H1 (cell line): ENCODE measurements around the gene CALY. TPM values are rescaled to one million over a fixed set of nuclear protein-coding genes. Genes with fewer than 3 reads are reported as not detected.

Experiments used
- CTCF ChIA-PET: fragments of 300-600 bp; sonication (Branson Sonifier 250); formaldehyde crosslinking; loops from one replicate; lab custom pipeline; 2021; ENCODE audit not compliant: partially characterized antibody; lab: Charles Lee
- POLR2A ChIA-PET: fragments of 300-600 bp; sonication (Branson Sonifier 250); formaldehyde crosslinking; loops from one replicate; lab custom pipeline; 2021; ENCODE audit warnings: inconsistent platforms; ENCODE audit not compliant: partially characterized antibody; lab: Charles Lee
- DNase-seq, 2 experiments: peaks; one replicate each; pipeline versions ENCODE4 v3.0.0 to v3.0.0-alpha.2; 2010 to 2022; ENCODE audit warnings: low spot score in 2 of 2, low read depth in 1 of 2, mixed read lengths in 1 of 2
- FAIRE-seq: peaks from 2 replicates; lab custom pipeline; 2011; peaks lifted over from hg19 to GRCh38; lab: Jason Lieb, UNC
- H2AFZ ChIP-seq: 2 replicates; pipeline ENCODE4 v1.8.1; 2012; ENCODE audit warnings: low read length, inconsistent platforms
- H2AK5ac ChIP-seq: 2 replicates; pipeline ENCODE4 v1.6.1; 2013; ENCODE audit warnings: low read depth, low read length
- H2BK120ac ChIP-seq: replicated peaks from 2 replicates; pipeline ENCODE3; 2013; ENCODE audit warnings: low read depth, low read length, inconsistent platforms
- H2BK12ac ChIP-seq: 2 replicates; pipeline ENCODE4 v1.6.1; 2013; ENCODE audit warnings: low read depth, low read length
- H2BK15ac ChIP-seq: 2 replicates; pipeline ENCODE4 v1.6.1; 2013; ENCODE audit warnings: low read length
- H2BK20ac ChIP-seq: 2 replicates; pipeline ENCODE4 v1.6.1; 2013; ENCODE audit warnings: low read length
- H2BK5ac ChIP-seq: 2 replicates; pipeline ENCODE4 v1.6.1; 2013; ENCODE audit warnings: low read depth, low read length
- H3K14ac ChIP-seq: 2 replicates; pipeline ENCODE4 v1.6.1; 2013; ENCODE audit warnings: inconsistent platforms; ENCODE audit not compliant: insufficient read length
- H3K18ac ChIP-seq: 2 replicates; pipeline ENCODE4 v1.6.1; 2013; ENCODE audit warnings: low read length; ENCODE audit errors: extremely low read depth
- H3K23ac ChIP-seq: 2 replicates; pipeline ENCODE4 v1.6.1; 2013; ENCODE audit warnings: inconsistent platforms; ENCODE audit not compliant: insufficient read length
- H3K23me2 ChIP-seq: 2 replicates; pipeline ENCODE4 v1.6.1; 2013; ENCODE audit warnings: low read depth, low read length
- H3K27ac ChIP-seq: 2 replicates; pipeline ENCODE4 v1.6.1; 2011; ENCODE audit warnings: low read depth, low read length, inconsistent platforms
- H3K27me3 ChIP-seq, 4 experiments: replicated peaks in 1 of 4; 1 replicate in 1 of 4; 2 replicates in 3 of 4; pipeline versions ENCODE4 v1.6.1 to v1.8.1; 2011 to 2013; ENCODE audit warnings: low read length in 3 of 4, mild to moderate bottlenecking in 3 of 4, inconsistent platforms in 2 of 4, mixed read lengths in 2 of 4, moderate library complexity in 1 of 4; ENCODE audit not compliant: control insufficient read depth in 3 of 4, insufficient read depth in 3 of 4; ENCODE audit errors: extremely low read depth in 1 of 4
- H3K36me3 ChIP-seq, 4 experiments: 2 replicates each; pipeline versions ENCODE4 v1.6.1 to v1.8.1; 2011 to 2013; ENCODE audit warnings: mild to moderate bottlenecking in 4 of 4, low read length in 3 of 4, moderate library complexity in 2 of 4, control low read depth in 1 of 4, inconsistent platforms in 1 of 4; ENCODE audit not compliant: insufficient read depth in 4 of 4, control insufficient read depth in 2 of 4
- H3K4ac ChIP-seq: replicated peaks from 2 replicates; pipeline ENCODE3; 2013; ENCODE audit warnings: low read length, low read depth, mixed read lengths, inconsistent platforms; ENCODE audit not compliant: insufficient read length
- H3K4me1 ChIP-seq, 4 experiments: replicated peaks in 1 of 4; 1 replicate in 1 of 4; 2 replicates in 3 of 4; pipeline versions ENCODE4 v1.6.1 to v1.8.1; 2011 to 2013; ENCODE audit warnings: low read length in 3 of 4, inconsistent platforms in 2 of 4, mixed read lengths in 1 of 4; ENCODE audit not compliant: insufficient read depth in 4 of 4, control insufficient read depth in 3 of 4
- H3K4me2 ChIP-seq, 2 experiments: 2 replicates each; pipeline versions ENCODE4 v1.6.1 to v1.8.1; 2011 to 2013; ENCODE audit warnings: low read depth in 2 of 2, low read length in 2 of 2, control low read depth in 1 of 2, inconsistent platforms in 1 of 2, mild to moderate bottlenecking in 1 of 2; ENCODE audit not compliant: insufficient read depth in 1 of 2
- H3K4me3 ChIP-seq, 4 experiments: fragments of 200-600, 300-600 bp in 1 of 4; sonication (generic), shearing (Covaris generic), sonication (Bioruptor Twin) in 1 of 4; 2 replicates each; pipeline versions ENCODE4 v1.5.1 to v1.8.1; 2011 to 2016; ENCODE audit warnings: low read length in 4 of 4, low read depth in 3 of 4, control low read depth in 2 of 4, inconsistent platforms in 2 of 4, mild to moderate bottlenecking in 2 of 4, mixed read lengths in 1 of 4, moderate library complexity in 1 of 4; ENCODE audit not compliant: insufficient read depth in 2 of 4; ENCODE audit errors: extremely low read depth in 1 of 4
- H3K56ac ChIP-seq: replicated peaks from 2 replicates; pipeline ENCODE3; 2013; ENCODE audit warnings: low read depth, mild to moderate bottlenecking, mixed read lengths, low read length, inconsistent platforms; ENCODE audit not compliant: insufficient read length
- H3K79me1 ChIP-seq: 2 replicates; pipeline ENCODE4 v1.6.1; 2013; ENCODE audit warnings: low read depth, low read length, control low read depth
- H3K79me2 ChIP-seq, 2 experiments: 2 replicates each; pipeline versions ENCODE4 v1.6.1 to v1.8.1; 2012 to 2013; ENCODE audit warnings: low read length in 2 of 2, mild to moderate bottlenecking in 2 of 2, inconsistent platforms in 1 of 2; ENCODE audit not compliant: insufficient read depth in 2 of 2, control insufficient read depth in 1 of 2
- H3K9ac ChIP-seq, 4 experiments: replicated peaks in 1 of 4; 1 replicate in 1 of 4; 2 replicates in 3 of 4; pipeline versions ENCODE4 v1.6.1 to v1.8.1; 2011 to 2013; ENCODE audit warnings: low read depth in 3 of 4, low read length in 3 of 4, control low read depth in 2 of 4, mild to moderate bottlenecking in 2 of 4, moderate library complexity in 2 of 4, inconsistent platforms in 1 of 4; ENCODE audit errors: extremely low read depth in 1 of 4
- H3K9me3 ChIP-seq, 2 experiments: 2 replicates each; pipeline versions ENCODE4 v1.6.1 to v1.8.1; 2012 to 2013; ENCODE audit warnings: mild to moderate bottlenecking in 2 of 2, moderate library complexity in 2 of 2, control low read depth in 1 of 2, inconsistent platforms in 1 of 2, low read depth in 1 of 2, low read length in 1 of 2, mixed read lengths in 1 of 2; ENCODE audit not compliant: insufficient read depth in 2 of 2
- H4K20me1 ChIP-seq, 2 experiments: replicated peaks in 1 of 2; 2 replicates each; pipeline versions ENCODE3 to v1.8.1; 2011 to 2013; ENCODE audit warnings: inconsistent platforms in 2 of 2, low read length in 2 of 2, mild to moderate bottlenecking in 1 of 2; ENCODE audit not compliant: insufficient read depth in 2 of 2, control insufficient read depth in 1 of 2
- H4K5ac ChIP-seq: 2 replicates; pipeline ENCODE4 v1.6.1; 2013; ENCODE audit warnings: low read length, low read depth, mixed read lengths, inconsistent platforms; ENCODE audit not compliant: insufficient read length
- H4K8ac ChIP-seq: 2 replicates; pipeline ENCODE4 v1.8.0; 2013; ENCODE audit warnings: mild to moderate bottlenecking, moderate library complexity, low read length, inconsistent platforms; ENCODE audit not compliant: insufficient read depth; ENCODE audit errors: extremely low read depth
- H4K91ac ChIP-seq: replicated peaks from 2 replicates; pipeline ENCODE3; 2013; ENCODE audit warnings: low read length, mixed read lengths, inconsistent platforms; ENCODE audit not compliant: insufficient read length
- KDM5A ChIP-seq: fragments of 200-600 bp; IDR thresholded peaks from 2 replicates; pipeline ENCODE4 v1.7.1; 2012; ENCODE audit warnings: mild to moderate bottlenecking, low read length, inconsistent platforms, mixed read lengths
- MAFK ChIP-seq: IDR thresholded peaks from 2 replicates; pipeline ENCODE4 v1.6.1; 2012; ENCODE audit warnings: low read depth, mild to moderate bottlenecking, improper control_type of control experiment, low read length
- RXRA ChIP-seq: IDR thresholded peaks from 2 replicates; pipeline ENCODE4 v1.6.1; 2011; ENCODE audit warnings: low read depth, mild to moderate bottlenecking, low read length, moderate library complexity; ENCODE audit not compliant: insufficient read depth
- WGBS, 2 experiments: shearing (Covaris generic) in 1 of 2; methylation state at CpG; one replicate each; pipeline versions ENCODE4 v1.1.6 to v1.1.7; 2013 to 2015; ENCODE audit warnings: low lambda C conversion rate in 2 of 2, mixed read lengths in 2 of 2, inconsistent platforms in 1 of 2, low coverage in 1 of 2, missing lambda C conversion rate in 1 of 2; ENCODE audit not compliant: insufficient replicate concordance in 2 of 2, insufficient coverage in 1 of 2, insufficient read length in 1 of 2; ENCODE audit errors: extremely low coverage in 1 of 2, missing lambda C conversion rate in 1 of 2; 5-methylcytosine and 5-hydroxymethylcytosine counted together
- polyA plus RNA-seq, 7 experiments: library from polyadenylated mRNA; depleted of rRNA in 3 of 7; stranded (reverse) in 5 of 7; unstranded in 2 of 7; fragments of >200 nt in 5 of 7; fragments of 200-250 nt in 2 of 7; gene quantifications; 1 replicate in 5 of 7; 2 replicates in 1 of 7; 4 replicates in 1 of 7; pipeline versions ENCODE4 v1.2.1 to v1.2.3, GENCODE V29; 2011 to 2013; ENCODE audit warnings: missing spikeins in 2 of 7, mixed read lengths in 2 of 7
- total RNA-seq: library from RNA; stranded (reverse); fragmentation: NEBNext Ultra II Directional; extraction: Animal tissue kit (Norgen Biotek cat#: 25700); gene quantifications from 2 replicates; pipeline ENCODE4 v1.2.1, GENCODE V29; 2021

CALY gene
- total and polyA plus RNA-seq, 2 of the 8 experiments (the other 6 are each of a cell fraction or from before 2014, with no cell fraction given): 1.3 to 1.5 TPM

GRCh38 chr10:133280391-133281059 is 56.2 kb downstream of the CALY start:
- Histone ChIP-seq H3K56ac (no peak overlapping the region), H2AK5ac (no peak overlapping the region), H4K20me1 (peaks cover 0 to 10% of the 10 kb centered on the region in 2 experiments), H3K27me3 (peaks cover 0 to 7% (median 4%) of the 10 kb centered on the region in 4 experiments; a peak in 5 of 7 replicates), H4K91ac (no peak overlapping the region), H3K79me2 (no peaks in the 10 kb centered on the region), H3K9me3 (no peaks in the 10 kb centered on the region), H3K4me1 (peaks cover 0 to 13% (median 7%) of the 10 kb centered on the region in 4 experiments; a peak in 5 of 7 replicates), H4K5ac (no peak overlapping the region), H3K36me3 (peaks cover 7 to 39% (median 21%) of the 10 kb centered on the region in 4 experiments), H2BK20ac (no peak overlapping the region), H2BK15ac (no peak overlapping the region), H4K8ac (no peak overlapping the region), H3K4me3 (no peak overlapping the region), H3K18ac (no peak overlapping the region), H3K27ac (no peak overlapping the region), H2BK120ac (no peak overlapping the region), H3K14ac (no peak overlapping the region), H3K23me2 (peaks cover 5% of the 10 kb centered on the region; the same call in 1 of the 2 replicates), H3K4ac (no peak overlapping the region), H3K9ac (no peak overlapping the region), H2BK5ac (no peak overlapping the region), H3K4me2 (no peak overlapping the region), H2BK12ac (no peak overlapping the region), H3K23ac (no peak overlapping the region), H3K79me1 (no peaks in the 10 kb centered on the region), H2AFZ (no peak overlapping the region)
- WGBS, 2 experiments: 97% methylated on average over 6 of the region's 10 CpGs; no CpG with 5 or more reads in 1 of the 2 experiments
- TF ChIP-seq MAFK (no peak), KDM5A (no peak), RXRA (no peak)
- FAIRE-seq (no peak), DNase-seq (no peak)
- POLR2A ChIA-PET: no interaction called here
- CTCF ChIA-PET: interaction anchor here (0.7 to 2.7 kb wide), 4 partner anchors 19 to 801 kb away, joined by 3 to 12 read pairs (median 3); no protein-coding TSS in a partner anchor
